ENCODE measurements around the gene RAD21L1.
"Not testable (repeated sequence)": the region's sequence is repeated elsewhere in the genome, so short reads cannot be mapped to it uniquely, and the experiment has no call there.

Gene RAD21L1

DNA sequence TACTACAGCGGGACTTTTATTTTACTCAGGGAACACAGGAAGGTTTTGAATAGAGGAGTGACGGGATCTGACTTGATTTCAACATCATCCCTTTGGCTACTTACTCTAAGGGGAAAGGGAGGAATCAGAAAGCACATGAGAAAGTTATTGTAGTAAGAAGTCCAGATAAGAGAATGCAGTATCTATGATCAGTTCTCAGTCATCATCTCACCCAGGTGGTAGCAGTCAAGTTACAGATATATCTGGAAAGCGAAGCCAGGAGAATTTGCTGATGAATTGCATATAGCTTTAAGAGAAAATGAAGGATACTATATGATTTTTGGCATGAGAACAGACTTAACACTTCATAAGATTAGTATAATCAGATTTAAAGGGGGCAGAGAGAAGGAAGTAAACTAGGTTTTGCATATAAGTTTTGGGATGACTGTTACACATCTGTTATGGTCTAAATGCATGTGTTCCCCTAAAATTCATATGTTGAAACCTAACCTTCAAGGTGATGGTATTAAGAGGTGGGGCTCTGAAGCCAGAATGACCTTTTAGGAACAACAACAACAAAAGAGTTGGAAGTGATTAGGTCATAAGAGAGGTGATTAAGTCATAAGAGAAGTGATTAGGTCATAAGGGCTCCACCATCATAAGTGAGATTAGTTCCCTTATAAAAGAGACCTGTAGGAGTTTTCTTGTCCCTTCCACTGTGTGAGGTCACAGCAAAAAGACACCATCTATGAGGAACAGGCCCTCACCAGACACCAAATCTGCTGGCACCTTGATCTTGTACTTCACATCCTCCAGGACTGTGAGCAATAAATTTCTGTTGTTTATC, 6.7 kb downstream of the RAD21L1 start:
- DNase-seq = no peak

DNA sequence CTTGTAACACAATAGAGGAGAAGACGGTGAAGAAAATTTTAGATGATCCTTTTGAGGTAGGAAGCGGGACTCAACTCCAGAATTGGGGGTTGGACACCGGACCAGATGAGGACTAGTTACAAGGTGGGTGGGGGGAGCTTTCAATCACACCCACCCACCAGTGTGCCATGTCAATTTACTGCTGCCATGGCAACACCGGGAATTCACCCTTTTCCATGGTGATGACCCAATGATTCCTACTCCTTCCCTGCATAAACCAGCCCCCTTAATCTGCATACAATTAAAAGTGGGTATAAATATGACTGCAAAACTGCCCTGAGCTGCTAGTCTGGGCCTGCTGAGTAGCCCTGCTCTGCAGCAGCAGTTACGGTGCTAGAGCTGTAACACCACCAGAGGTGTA, 14.7 kb downstream of the RAD21L1 start:
- no peak for DNase-seq

DNA sequence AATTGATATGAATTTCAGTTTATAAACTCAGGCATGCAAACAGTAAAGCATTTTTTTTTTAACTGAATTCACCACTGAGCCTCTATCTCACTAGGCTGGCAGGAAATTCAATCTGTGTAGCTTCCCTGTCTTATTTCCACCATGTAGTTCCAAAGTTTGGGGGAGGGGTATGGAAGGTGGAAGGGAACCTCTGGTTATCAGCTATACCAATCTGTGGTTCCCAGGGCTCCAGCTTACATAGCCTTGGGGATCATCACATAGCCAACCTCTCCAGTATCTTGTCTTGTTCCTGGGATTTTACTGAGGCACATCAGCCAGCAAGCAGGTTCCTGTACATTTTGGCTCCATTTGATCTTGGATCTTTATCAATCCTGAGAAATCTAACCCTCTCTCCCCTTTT, 15.6 kb downstream of the RAD21L1 start:
- DNase-seq = no peak

DNA sequence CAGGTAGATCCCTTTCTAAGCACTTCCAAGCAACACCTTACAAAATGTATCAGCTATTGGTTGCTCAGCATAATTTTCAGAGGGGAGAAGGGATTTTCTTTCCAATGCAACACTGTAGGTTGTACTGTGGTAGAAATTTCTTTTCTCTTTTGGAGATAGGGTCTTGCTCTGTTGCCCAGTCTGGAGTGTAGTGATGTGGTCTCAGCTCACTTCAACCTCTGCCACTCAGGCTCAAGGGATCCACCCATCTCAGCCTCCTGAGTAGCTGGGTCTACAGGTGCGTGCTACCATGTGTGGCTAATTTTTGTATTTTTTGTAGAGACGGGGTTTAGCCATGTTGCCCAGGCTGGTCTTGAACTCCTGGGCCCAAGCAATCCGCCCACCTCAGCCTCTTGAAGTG, 16.3 kb downstream of the RAD21L1 start:
- DNase-seq = no peak

DNA sequence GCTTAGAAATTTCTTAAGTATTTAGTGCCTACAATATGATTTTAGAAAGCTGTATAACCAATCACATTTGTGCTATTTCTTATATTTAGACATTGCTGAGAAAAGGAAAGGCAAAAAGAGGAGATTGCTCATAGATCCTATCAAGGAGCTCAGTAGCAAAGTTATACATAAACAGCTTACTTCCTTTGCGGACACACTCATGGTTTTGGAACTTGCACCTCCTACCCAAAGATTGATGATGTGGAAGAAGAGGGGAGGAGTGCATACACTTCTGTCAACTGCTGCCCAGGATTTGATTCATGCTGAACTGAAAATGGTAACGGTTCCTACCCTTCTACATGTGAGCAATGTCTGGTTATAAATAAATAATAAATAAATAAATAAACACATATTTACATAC, 16.7 kb downstream of the RAD21L1 start:
- DNase-seq = peak; percentile 88

DNA sequence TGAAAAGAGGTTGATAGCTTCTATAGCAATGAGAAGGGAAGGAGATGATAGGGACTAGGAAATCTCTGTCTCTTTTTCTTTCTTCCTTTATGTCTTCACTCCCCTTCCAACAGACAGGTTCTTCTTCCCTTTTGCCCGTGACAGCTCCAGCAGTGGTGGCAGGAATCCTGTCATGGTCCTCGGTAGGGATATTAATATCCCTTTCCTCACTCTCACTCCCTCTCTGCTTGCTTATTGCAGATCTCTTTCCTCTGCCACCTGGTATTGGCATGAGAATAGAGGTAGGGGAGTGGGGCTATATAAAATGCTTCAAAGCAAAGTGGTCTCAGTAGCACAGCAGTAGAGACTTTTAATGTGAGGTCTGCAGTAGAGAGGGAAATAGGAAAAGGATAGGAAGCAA, 19.7 kb downstream of the RAD21L1 start:
- DNase-seq = no peak

DNA sequence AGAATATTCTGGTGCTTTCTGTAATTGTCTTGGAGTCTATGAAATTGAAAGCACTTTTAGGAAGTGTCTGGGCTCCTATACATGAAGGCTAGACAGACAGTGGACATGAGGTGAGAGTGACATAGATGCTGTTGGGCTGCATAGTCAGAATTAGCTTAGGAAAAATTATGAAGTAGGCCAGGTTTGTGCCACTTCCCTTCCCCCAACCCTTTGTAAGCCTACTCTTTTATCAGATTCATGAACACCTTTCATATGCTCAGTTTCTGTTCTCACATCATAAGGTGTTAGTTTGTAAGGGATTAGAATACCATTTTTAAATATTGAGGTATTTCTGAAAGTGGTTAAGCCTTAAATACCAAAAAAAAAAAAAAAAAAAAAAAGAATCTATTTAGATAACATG, 21.8 kb downstream of the RAD21L1 start:
- no peak for DNase-seq

DNA sequence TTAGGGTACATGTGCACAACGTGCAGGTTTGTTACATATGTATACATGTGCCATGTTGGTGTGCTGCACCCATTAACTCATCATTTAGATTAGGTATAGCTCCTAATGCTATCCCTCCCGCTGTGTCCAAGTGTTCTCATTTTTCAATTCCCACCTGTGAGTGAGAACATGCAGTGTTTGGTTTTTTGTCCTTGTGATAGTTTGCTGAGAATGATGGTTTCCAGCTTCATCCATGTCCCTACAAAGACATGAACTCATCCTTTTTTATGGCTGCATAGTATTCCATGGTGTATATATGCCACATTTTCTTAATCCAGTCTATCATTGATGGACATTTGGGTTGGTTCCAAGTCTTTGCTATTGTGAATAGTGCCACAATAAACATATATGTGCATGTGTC, 24.4 kb downstream of the RAD21L1 start:
- not testable (repeated sequence) for DNase-seq

DNA sequence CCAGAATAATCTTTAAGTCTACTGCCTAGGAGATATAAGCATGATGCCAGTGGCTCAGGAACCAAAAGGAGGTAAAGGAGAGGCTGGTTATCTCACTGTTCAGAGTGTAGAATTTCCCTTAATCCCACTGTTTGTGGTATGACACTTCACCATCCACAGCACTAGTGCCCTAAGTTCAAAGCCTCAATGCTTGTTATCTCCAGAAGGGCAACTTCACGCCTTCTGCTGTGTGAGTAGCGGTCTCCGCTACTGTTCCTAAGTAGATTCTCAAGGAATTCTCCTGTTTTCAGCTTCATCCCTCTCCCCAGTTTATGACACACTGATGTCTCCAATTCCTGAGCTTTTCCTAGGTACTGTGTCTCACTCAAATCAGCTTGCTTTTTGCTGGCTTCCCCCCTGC, 26.6 kb downstream of the RAD21L1 start:
- no peak for DNase-seq

DNA sequence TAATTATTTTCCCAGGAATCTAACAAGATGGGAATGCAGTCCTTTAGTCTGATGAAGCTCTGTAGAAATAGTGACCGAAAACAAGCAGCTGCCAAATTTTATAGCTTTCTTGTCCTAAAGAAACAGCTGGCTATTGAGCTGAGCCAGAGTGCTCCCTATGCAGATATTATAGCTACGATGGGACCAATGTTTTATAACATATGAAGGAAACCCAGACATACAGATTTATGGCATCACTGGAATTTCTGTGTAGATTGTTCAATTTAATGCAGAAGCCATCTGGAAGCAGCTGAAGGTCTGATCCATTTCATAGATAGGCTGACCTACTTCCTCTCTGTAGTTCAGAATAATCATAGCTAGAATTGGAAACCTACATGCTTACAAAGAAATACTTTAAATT, 28.4 kb downstream of the RAD21L1 start:
- no peak for DNase-seq

DNA sequence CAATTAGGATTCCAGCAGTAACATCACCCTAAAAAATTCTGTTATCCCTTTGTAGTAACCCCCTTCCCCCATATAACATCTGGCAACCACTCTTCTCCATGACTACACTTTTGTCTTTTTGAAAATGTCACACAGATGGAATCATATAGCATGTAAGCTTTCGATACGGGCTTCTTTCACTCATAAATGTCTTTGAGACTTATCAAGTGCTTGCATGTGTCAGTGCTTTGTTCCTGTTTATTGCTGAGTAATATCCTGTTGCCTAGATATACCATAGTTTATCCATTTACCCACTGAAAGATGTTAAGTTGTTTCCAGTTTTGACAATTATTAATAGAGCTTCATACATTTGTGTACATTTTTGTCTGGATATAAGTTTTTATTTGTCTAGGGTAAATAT, 29.8 kb downstream of the RAD21L1 start:
- DNase-seq = no peak

DNA sequence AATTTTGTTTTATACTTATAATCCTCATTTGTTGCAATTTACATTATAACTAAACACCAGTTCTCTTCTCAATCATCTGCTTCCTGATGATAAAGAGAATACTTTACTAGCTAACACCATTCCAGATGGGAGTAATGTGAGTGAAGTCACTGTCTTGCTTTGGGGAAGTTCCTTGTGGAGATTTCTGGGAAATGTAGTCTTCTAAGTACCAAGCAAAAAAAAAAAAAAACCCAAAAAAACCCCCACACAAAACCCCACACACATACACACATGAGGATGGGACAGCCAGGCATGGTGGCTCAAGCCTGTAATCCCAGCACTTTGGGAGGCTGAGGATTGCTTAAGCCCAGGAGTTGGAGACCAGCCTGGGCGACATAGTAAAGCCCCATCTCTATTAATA, 38.0 kb downstream of the RAD21L1 start:
- DNase-seq = peak; percentile 28

DNA sequence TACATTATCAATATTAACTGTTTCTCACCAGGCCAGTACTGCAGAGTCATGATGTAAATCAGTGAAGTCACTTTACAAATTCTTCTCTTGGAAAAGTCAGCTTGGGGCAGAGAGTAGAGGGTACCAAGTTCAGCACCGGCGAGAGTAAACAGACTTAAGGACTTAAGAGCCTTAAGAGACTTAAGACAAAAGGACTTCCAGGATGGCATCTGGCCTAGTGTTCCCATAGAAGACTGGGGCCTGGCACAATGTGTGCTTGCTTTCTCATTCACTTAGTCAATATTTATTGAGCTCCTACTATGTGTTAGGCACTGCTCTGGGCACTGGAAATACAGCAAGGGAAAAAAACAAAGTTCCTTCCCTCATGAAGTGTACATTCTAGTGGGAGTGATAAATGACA, 38.9 kb downstream of the RAD21L1 start:
- no peak for DNase-seq

DNA sequence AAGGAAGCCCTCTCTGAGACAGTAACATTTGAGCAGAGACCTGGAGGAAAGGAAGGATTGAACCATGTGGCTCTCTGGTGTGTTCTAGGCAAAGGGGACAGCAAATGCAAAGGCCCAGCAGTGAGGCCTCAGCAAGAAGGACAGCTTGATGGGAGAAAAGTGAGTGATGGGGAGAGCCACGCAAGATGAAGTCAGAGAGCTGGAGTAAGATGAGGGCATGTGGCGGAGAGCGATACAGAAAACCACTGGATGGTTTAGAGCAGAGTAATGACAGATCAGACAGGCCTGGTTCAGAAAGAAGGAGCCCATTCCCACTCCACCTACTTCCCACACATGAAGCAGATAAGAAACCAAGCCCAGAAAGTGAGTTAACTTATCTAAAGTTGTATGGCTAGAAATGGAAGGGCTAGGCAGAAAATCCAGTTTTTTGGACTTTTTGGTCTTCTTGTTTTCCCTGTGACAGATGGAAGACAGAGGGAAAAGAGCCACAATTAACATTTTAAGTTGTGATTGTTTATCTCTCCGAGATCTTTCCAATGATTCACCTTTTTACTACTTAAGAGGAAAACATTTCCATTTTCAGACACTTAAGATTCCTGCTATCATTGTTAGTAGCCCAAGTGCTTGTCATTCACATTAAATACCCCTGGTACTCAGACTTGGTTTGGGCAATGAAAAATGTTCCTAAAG, 39.5 kb downstream of the RAD21L1 start:
- no peak for DNase-seq

DNA sequence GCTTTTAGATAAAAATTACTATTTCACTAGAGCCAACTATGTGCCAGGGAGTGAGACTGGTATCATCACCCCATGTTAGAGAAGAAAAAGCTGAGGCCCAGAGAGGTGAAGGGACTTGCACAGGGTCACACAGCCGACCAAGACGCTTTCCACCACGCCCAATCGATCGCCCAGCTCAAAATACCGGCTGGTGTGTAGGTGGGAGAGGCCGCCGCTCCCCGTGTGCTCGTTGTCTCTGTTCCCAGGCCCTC, 40.0 kb downstream of the RAD21L1 start:
- no peak for DNase-seq

DNA sequence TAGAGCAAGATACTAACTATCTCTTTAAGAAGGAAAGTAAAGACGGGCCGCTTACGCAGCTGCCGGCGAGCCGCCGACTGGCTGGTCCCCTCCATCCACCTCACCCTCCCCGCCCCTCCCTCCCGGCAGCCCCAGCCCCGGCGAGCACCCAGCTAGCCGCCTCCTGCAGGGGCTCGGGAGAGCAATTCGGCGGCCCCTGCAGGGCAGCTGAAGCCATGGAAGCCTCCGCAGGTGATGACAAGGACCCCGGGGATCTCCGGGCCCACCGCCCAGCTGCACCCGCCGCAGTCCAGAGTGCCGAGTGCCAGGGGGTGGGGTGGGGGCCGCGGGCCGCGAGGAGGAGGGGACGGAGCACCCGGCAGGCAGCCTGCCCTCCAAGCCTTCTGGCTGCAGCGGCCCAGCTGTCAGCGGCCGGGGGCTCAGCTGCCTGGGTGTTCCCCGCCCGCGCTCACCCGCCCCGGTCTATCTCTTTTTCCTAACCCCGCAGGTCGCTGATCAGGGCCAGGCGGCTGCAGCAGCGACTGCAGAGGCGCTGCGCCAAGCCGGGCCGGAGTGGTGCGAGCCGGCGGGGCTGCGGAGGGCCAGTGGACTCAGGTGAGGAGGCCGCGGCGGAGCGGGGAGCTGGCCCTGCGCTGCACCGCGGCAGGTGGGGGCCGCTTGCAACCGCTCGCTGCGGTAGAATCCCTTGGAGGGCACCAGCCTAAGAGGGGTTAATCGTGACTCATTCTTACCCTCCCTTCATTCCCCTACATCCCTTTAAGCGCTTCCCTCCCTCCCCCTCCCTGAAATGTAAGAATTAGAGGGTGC, 40.5 kb downstream of the RAD21L1 start, which contains the start of gene SNPH:
Gene SNPH (plus strand): TSS at position 128 of the 807 bp plus-strand sequence. CDS start 29,946 bp downstream, outside the sequence.
- DNase-seq = peak; percentile 76

DNA sequence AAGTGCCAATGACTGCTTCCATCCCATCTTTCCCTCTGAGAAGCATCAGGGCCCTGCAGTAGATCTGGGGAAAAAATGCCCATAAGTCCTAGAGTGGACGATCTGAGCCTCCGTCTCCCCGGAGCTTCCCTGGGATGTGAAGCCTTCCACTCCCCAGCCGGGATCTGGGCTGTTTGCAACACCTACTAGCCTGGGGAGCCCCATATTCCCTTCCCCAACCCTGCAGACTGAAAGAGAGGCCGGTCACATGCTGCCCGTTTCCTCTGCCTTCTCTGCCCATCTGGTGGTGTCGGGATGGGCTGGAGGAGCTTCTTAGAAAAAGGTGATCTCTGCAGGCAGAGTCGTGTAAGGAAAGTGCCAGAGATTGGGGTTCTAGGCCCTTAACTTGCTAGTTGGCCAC, 41.3 kb downstream of the RAD21L1 start:
- no peak for DNase-seq

DNA sequence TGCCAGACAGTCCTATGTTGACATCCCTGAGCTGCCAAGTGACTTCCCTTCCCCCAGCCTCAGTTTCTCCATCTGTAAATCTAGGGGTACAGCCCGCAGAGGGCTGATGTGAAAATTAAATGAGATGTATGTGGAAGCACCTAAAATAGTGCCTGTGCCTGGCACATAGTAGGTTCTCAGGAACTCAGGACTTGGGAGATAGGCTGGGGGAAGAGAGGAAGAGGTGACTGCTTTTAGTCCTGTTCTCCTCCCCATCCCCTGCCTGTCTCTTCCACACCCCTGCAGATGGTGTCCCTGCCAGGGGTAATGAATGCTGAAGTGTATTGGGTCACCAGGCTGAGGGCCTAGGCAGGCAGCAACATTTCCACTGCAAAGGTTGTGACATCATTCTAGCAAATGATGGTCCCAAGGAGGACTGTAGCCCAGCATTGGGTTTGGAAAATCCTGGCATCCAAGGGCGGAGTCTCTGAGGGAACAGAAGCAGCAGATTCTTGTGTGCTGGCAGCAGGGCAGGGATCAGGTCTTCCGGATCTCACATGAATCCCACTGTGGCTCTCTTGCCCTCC, 42.0 kb downstream of the RAD21L1 start:
- DNase-seq = no peak

DNA sequence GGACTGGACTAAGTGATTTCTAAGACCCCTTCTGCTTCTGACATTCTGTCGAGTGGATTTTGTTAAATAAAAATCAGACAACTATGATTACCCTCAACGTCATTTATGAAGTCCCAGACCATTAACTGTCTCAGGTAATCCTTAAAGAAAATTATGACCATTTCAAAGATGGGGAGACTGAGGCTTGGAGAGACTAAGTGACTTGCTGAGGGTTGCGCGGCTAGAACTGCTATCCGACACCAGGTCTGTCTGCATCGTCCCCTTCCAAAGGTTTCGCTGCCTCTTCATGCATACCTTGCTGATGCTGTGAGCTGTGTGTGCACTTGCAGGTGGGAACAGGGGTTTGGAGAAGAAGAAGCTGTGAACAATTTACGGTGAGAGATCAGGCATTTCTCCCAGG, 43.4 kb downstream of the RAD21L1 start:
- DNase-seq = no peak

DNA sequence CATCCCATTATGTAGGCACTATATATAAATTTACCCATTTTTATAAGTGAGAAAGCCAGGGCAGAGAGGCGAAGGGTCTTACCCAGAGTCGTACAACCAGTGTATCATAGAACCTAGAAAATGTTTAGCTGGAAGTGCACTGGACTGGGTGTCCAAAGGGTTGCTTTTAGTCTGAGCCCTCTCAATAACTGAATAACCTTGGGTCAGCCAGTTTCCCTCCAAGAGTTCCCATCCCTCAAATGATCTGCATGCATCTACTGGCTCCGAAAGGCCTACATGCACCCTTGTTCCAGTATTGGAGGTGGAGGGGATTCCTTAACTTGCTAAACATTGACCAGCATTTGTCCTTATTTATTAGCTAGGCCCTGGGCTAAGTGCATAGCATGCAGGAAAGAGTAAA, 44.0 kb downstream of the RAD21L1 start:
- no peak for DNase-seq

DNA sequence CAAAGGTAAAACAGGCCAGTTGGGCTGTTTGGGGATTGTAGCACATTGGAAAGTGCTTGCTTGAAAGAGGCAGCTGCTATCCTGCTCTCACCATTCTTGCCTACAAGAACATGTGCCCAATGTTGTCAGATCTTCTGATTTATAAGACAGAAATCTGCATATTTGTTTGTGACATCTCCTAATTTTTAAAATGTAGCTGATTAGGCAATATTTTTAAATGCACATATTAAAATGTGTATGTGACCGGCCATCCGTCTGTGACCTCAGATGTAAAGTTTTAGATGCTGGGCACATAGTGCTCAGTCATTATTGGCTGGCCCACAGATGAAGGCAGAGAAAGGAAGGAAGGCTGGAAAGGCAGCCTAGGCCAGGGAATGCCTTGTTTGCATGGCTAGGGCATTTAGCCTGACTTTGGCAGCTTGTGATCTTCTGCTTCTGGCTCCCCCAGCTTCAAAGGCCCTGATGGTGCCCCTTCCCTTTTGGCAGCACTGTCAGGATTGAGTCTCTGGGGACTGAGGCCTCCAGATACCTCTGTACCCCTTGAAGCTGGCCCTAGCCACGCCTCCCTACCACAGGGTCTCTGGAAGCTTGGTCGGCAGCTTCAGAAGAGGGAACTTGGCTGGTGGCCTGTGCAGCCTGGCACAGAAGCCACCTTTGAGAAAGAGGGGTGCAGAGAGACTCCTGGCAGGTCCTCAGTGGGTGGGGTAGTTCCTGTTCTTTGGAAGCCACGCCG, 46.7 kb downstream of the RAD21L1 start:
- DNase-seq = no peak

DNA sequence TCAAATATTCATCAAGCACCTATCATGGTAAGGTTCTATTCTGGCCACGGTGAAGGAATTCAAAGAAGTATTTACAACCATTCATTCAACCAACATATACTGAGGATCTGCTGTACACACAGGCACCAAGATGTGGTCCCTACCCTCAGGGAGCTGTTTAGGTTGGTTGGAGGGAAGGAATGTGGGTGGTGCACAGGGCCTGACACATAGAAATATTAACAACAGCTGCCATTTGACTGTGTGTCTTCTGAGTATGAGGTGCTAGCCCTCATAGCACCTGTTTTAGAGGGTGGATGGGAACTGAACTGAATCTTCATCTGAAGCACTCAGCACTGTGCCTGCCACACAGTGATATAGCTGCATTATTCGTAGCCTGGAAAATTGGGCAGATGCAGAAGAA, 47.5 kb downstream of the RAD21L1 start:
- DNase-seq = no peak
